HEK293 (cell line): ENCODE measurements around the gene BTG2.
A peak's percentile ranks its signal among the peaks of the same experiment; 100 is the strongest.

ENCODE experiments used
- CTCF ChIA-PET: fragments of 350-600 bp; formaldehyde crosslinking; extraction: SDS; loops from one replicate; lab custom pipeline; 2021; ENCODE audit warnings: antibody characterized with exemption; lab: Yijun Ruan, JAX
- POLR2A ChIA-PET: fragments of 300-600 bp; formaldehyde crosslinking; extraction: SDS; loops from one replicate; lab custom pipeline; 2020; ENCODE audit warnings: antibody characterized with exemption, inconsistent platforms; lab: Yijun Ruan, JAX
- H3K27ac ChIP-seq: fragments of 200-500 bp; sonication (Bioruptor generic); 2 replicates; pipeline ENCODE4 v1.5.1; 2014; ENCODE audit warnings: low read depth, low read length, control low read depth, inconsistent platforms; ENCODE audit errors: extremely low read depth
- H3K36me3 ChIP-seq, 2 experiments: fragments of 200-500 bp in 1 of 2; sonication (Bioruptor generic) in 1 of 2; 1 replicate in 1 of 2; 2 replicates in 1 of 2; pipeline ENCODE4 v1.5.1; 2014 to 2017; ENCODE audit warnings: inconsistent platforms in 2 of 2, low read length in 2 of 2; ENCODE audit not compliant: control insufficient read depth in 2 of 2, insufficient read depth in 1 of 2
- H3K4me1 ChIP-seq: fragments of 200-500 bp; sonication (Bioruptor generic); 2 replicates; pipeline ENCODE4 v1.5.1; 2014; ENCODE audit warnings: mild to moderate bottlenecking, low read length, inconsistent platforms; ENCODE audit not compliant: control insufficient read depth, insufficient read depth
- H3K4me3 ChIP-seq: 2 replicates; pipeline ENCODE4 v1.5.1; 2011; ENCODE audit warnings: low read depth, mild to moderate bottlenecking, control low read depth, low read length, moderate library complexity
- H3K9me3 ChIP-seq: fragments of 200-500 bp; sonication (Bioruptor generic); 2 replicates; pipeline ENCODE4 v1.5.1; 2014; ENCODE audit warnings: low read depth, low read length, inconsistent platforms; ENCODE audit not compliant: control insufficient read depth, insufficient read depth
- CTCF ChIP-seq: fragments of 450-650 bp; formaldehyde crosslinking; IDR thresholded peaks from 2 replicates; pipeline ENCODE4 v1.5.1; 2016; ENCODE audit warnings: missing biosample characterization, missing genetic modification characterization
- GLIS1 ChIP-seq: fragments of 450-650 bp; formaldehyde crosslinking; IDR thresholded peaks from 2 replicates; pipeline ENCODE4 v1.5.1; 2016; ENCODE audit warnings: missing biosample characterization, missing genetic modification characterization
- IKZF3 ChIP-seq: fragments of 450-650 bp; IDR thresholded peaks from 2 replicates; pipeline ENCODE4 v1.5.0; 2018; ENCODE audit warnings: missing biosample characterization, mild to moderate bottlenecking, missing genetic modification characterization, moderate library complexity
- KLF1 ChIP-seq: fragments of 450-650 bp; formaldehyde crosslinking; IDR thresholded peaks from 2 replicates; pipeline ENCODE4 v1.5.1; 2016; ENCODE audit warnings: missing biosample characterization, missing genetic modification characterization
- KLF7 ChIP-seq: fragments of 450-650 bp; formaldehyde crosslinking; IDR thresholded peaks from 2 replicates; pipeline ENCODE4 v1.5.1; 2016; ENCODE audit warnings: missing biosample characterization, missing genetic modification characterization, borderline replicate concordance
- MEIS1 ChIP-seq: sonication (generic); formaldehyde crosslinking; IDR thresholded peaks from 2 replicates; pipeline ENCODE4 v1.8.1; 2022; ENCODE audit warnings: missing genetic modification reagents, mild to moderate bottlenecking, borderline replicate concordance
- OVOL3 ChIP-seq: fragments of 450-650 bp; formaldehyde crosslinking; IDR thresholded peaks from 2 replicates; pipeline ENCODE4 v1.5.1; 2016; ENCODE audit warnings: missing biosample characterization, missing genetic modification characterization
- ZBTB21 ChIP-seq: fragments of 450-650 bp; formaldehyde crosslinking; IDR thresholded peaks from 2 replicates; pipeline ENCODE4 v1.5.1; 2017; ENCODE audit warnings: missing biosample characterization, missing genetic modification characterization
- ZBTB48 ChIP-seq: fragments of 450-650 bp; formaldehyde crosslinking; IDR thresholded peaks from 2 replicates; pipeline ENCODE4 v1.5.1; 2016; ENCODE audit warnings: missing biosample characterization, missing genetic modification characterization
- ZFP37 ChIP-seq: fragments of 450-650 bp; formaldehyde crosslinking; IDR thresholded peaks from 2 replicates; pipeline ENCODE4 v1.5.1; 2016; ENCODE audit warnings: missing biosample characterization, missing genetic modification characterization
- ZFP69B ChIP-seq: fragments of 450-650 bp; formaldehyde crosslinking; IDR thresholded peaks from 2 replicates; pipeline ENCODE4 v1.5.1; 2016; ENCODE audit warnings: missing biosample characterization, missing genetic modification characterization
- ZNF174 ChIP-seq: fragments of 450-650 bp; formaldehyde crosslinking; IDR thresholded peaks from 2 replicates; pipeline ENCODE4 v1.5.0; 2017; ENCODE audit warnings: missing biosample characterization, mild to moderate bottlenecking, missing genetic modification characterization
- ZNF274 ChIP-seq, 2 experiments: fragments of 200-500 bp in 1 of 2; fragments of 450-650 bp in 1 of 2; sonication (Bioruptor generic) in 1 of 2; formaldehyde crosslinking in 1 of 2; IDR thresholded peaks; 2 replicates each; pipeline versions ENCODE4 v1.5.1 to v1.6.1; 2014 to 2016; ENCODE audit warnings: borderline replicate concordance in 1 of 2, inconsistent platforms in 1 of 2, low read length in 1 of 2, missing biosample characterization in 1 of 2, missing genetic modification characterization in 1 of 2
- ZNF473 ChIP-seq: fragments of 450-650 bp; formaldehyde crosslinking; IDR thresholded peaks from 2 replicates; pipeline ENCODE4 v1.5.1; 2017; ENCODE audit warnings: missing biosample characterization, missing genetic modification characterization
- ZNF600 ChIP-seq: fragments of 450-650 bp; formaldehyde crosslinking; IDR thresholded peaks from 2 replicates; pipeline ENCODE4 v1.5.1; 2016; ENCODE audit warnings: missing biosample characterization, missing genetic modification characterization
- ZNF626 ChIP-seq: fragments of 450-650 bp; sonication (Bioruptor Pico); formaldehyde crosslinking; IDR thresholded peaks from 2 replicates; pipeline ENCODE4 v1.5.1; 2018; ENCODE audit warnings: missing biosample characterization, missing genetic modification characterization, inconsistent platforms
- ZNF654 ChIP-seq: fragments of 450-650 bp; formaldehyde crosslinking; IDR thresholded peaks from 2 replicates; pipeline ENCODE4 v1.5.1; 2016; ENCODE audit warnings: low read depth, missing biosample characterization, missing genetic modification characterization
- ZNF692 ChIP-seq: fragments of 450-650 bp; formaldehyde crosslinking; IDR thresholded peaks from 2 replicates; pipeline ENCODE4 v1.5.1; 2016; ENCODE audit warnings: missing biosample characterization, missing genetic modification characterization
- ZNF785 ChIP-seq: fragments of 450-650 bp; formaldehyde crosslinking; IDR thresholded peaks from 2 replicates; pipeline ENCODE4 v1.5.1; 2016; ENCODE audit warnings: missing biosample characterization, missing genetic modification characterization
- ZNF792 ChIP-seq: fragments of 450-650 bp; formaldehyde crosslinking; IDR thresholded peaks from 2 replicates; pipeline ENCODE4 v1.5.1; 2016; ENCODE audit warnings: missing biosample characterization, missing genetic modification characterization
- ZSCAN23 ChIP-seq: fragments of 450-650 bp; formaldehyde crosslinking; IDR thresholded peaks from 2 replicates; pipeline ENCODE4 v1.5.1; 2016; ENCODE audit warnings: missing biosample characterization, missing genetic modification characterization
- TF ChIP-seq, protein P1 (sequence below): fragments of 450-650 bp; formaldehyde crosslinking; IDR thresholded peaks from 2 replicates; pipeline ENCODE4 v1.5.1; 2016; ENCODE audit warnings: missing biosample characterization, missing genetic modification characterization
- TF ChIP-seq, protein P2 (sequence below): fragments of 450-650 bp; formaldehyde crosslinking; conservative IDR thresholded peaks from 2 replicates; pipeline ENCODE4 v1.5.1; 2016; ENCODE audit warnings: low read depth, missing biosample characterization, missing genetic modification characterization
- TF ChIP-seq, protein P3 (sequence below): sonication (generic); formaldehyde crosslinking; IDR thresholded peaks from 2 replicates; pipeline ENCODE4 v1.8.1; 2022; ENCODE audit warnings: mild to moderate bottlenecking, moderate library complexity, missing genetic modification reagents

The BTG2 gene

GRCh38 chr1:203326830-203327683, 21.7 kb downstream of the BTG2 start:
- CTCF ChIA-PET: interaction anchor here (0.6 to 5.3 kb wide), 14 partner anchors 9 to 288 kb away, joined by 3 to 28 read pairs (median 4); no protein-coding TSS in a partner anchor
- Histone ChIP-seq H3K9me3 (no peaks in the 10 kb centered on the region), H3K27ac (peak overlapping the region; percentile 88), H3K4me1 (peaks cover 38% of the 10 kb centered on the region), H3K36me3 (no peaks in the 10 kb centered on the region), H3K4me3 (peak overlapping the region; percentile 38)
- POLR2A ChIA-PET: interaction anchor here (1.2 to 5.8 kb wide), 6 partner anchors 10 to 58 kb away, joined by 3 to 90 read pairs (median 4); partner anchors contain the start of gene BTG2
- TF ChIP-seq KLF7 (tag by site-specific recombination) (no peak; the same call in 1 of the 2 replicates), CTCF (no peak), ZNF785 (tag by site-specific recombination) (no peak), ZNF473 (tag by site-specific recombination) (no peak), ZNF792 (tag by site-specific recombination) (no peak), IKZF3 (tag by site-specific recombination) (no peak), ZFP69B (peak; percentile 86), ZNF174 (no peak), KLF1 (peak; percentile 31), OVOL3 (tag by site-specific recombination) (no peak), GLIS1 (tag by site-specific recombination) (peak; percentile 37), ZBTB48 (0 out of 2 replicates have a peak, but pooled peaks have one; percentile 9), ZNF692 (tag by site-specific recombination) (peak; percentile 78), ZBTB21 (tag by site-specific recombination) (no peak), MEIS1 (no peak), ZFP37 (no peak), ZNF600 (peak; percentile 94), ZNF654 (tag by site-specific recombination) (no peak), ZNF274 (IDR thresholded peaks at IDR 0.05; ENCODE audit: low read length) (no peak), ZNF274 (tag by site-specific recombination; IDR thresholded peaks at IDR 0.05; ENCODE audit: borderline replicate concordance) (no peak), ZSCAN23 (tag by site-specific recombination) (no peak), ZNF626 (no peak)
- TF ChIP-seq, protein P1, sequence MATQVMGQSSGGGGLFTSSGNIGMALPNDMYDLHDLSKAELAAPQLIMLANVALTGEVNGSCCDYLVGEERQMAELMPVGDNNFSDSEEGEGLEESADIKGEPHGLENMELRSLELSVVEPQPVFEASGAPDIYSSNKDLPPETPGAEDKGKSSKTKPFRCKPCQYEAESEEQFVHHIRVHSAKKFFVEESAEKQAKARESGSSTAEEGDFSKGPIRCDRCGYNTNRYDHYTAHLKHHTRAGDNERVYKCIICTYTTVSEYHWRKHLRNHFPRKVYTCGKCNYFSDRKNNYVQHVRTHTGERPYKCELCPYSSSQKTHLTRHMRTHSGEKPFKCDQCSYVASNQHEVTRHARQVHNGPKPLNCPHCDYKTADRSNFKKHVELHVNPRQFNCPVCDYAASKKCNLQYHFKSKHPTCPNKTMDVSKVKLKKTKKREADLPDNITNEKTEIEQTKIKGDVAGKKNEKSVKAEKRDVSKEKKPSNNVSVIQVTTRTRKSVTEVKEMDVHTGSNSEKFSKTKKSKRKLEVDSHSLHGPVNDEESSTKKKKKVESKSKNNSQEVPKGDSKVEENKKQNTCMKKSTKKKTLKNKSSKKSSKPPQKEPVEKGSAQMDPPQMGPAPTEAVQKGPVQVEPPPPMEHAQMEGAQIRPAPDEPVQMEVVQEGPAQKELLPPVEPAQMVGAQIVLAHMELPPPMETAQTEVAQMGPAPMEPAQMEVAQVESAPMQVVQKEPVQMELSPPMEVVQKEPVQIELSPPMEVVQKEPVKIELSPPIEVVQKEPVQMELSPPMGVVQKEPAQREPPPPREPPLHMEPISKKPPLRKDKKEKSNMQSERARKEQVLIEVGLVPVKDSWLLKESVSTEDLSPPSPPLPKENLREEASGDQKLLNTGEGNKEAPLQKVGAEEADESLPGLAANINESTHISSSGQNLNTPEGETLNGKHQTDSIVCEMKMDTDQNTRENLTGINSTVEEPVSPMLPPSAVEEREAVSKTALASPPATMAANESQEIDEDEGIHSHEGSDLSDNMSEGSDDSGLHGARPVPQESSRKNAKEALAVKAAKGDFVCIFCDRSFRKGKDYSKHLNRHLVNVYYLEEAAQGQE: peak; percentile 62; the same call in 1 of the 2 replicates
- TF ChIP-seq, protein P2, sequence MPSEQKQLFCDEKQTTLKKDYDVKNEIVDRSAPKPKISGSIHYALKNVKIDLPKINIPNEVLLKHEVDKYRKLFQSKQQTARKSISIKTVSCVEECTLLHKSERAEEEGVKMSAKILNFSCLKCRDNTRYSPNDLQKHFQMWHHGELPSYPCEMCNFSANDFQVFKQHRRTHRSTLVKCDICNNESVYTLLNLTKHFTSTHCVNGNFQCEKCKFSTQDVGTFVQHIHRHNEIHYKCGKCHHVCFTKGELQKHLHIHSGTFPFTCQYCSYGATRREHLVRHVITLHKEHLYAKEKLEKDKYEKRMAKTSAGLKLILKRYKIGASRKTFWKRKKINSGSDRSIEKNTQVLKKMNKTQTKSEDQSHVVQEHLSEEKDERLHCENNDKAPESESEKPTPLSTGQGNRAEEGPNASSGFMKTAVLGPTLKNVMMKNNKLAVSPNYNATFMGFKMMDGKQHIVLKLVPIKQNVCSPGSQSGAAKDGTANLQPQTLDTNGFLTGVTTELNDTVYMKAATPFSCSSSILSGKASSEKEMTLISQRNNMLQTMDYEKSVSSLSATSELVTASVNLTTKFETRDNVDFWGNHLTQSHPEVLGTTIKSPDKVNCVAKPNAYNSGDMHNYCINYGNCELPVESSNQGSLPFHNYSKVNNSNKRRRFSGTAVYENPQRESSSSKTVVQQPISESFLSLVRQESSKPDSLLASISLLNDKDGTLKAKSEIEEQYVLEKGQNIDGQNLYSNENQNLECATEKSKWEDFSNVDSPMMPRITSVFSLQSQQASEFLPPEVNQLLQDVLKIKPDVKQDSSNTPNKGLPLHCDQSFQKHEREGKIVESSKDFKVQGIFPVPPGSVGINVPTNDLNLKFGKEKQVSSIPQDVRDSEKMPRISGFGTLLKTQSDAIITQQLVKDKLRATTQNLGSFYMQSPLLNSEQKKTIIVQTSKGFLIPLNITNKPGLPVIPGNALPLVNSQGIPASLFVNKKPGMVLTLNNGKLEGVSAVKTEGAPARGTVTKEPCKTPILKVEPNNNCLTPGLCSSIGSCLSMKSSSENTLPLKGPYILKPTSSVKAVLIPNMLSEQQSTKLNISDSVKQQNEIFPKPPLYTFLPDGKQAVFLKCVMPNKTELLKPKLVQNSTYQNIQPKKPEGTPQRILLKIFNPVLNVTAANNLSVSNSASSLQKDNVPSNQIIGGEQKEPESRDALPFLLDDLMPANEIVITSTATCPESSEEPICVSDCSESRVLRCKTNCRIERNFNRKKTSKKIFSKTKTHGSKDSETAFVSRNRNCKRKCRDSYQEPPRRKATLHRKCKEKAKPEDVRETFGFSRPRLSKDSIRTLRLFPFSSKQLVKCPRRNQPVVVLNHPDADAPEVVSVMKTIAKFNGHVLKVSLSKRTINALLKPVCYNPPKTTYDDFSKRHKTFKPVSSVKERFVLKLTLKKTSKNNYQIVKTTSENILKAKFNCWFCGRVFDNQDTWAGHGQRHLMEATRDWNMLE: no peak
- TF ChIP-seq, protein P3, sequence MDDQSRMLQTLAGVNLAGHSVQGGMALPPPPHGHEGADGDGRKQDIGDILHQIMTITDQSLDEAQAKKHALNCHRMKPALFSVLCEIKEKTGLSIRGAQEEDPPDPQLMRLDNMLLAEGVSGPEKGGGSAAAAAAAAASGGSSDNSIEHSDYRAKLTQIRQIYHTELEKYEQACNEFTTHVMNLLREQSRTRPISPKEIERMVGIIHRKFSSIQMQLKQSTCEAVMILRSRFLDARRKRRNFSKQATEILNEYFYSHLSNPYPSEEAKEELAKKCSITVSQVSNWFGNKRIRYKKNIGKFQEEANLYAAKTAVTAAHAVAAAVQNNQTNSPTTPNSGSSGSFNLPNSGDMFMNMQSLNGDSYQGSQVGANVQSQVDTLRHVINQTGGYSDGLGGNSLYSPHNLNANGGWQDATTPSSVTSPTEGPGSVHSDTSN (CRISPR knock-in tag): no peak
